HFF-Myc (cell line): Measurements from ENCODE around the gene NUP188.
A peak's percentile ranks its signal among the peaks of the same experiment; 100 is the strongest.

Experiments used
- DNase-seq: peaks from one replicate; pipeline ENCODE4 v3.0.0-alpha.2; 2011; ENCODE audit warnings: low read depth; ENCODE audit errors: extremely low read depth
- H3K4me3 ChIP-seq: replicated peaks from 2 replicates; pipeline ENCODE4 v1.5.1; 2011; ENCODE audit warnings: low read depth, mild to moderate bottlenecking, control low read depth, low read length
- CTCF ChIP-seq: IDR thresholded peaks from 2 replicates; pipeline ENCODE4 v1.5.1; 2012; ENCODE audit warnings: mild to moderate bottlenecking, low read depth, low read length, control low read depth; ENCODE audit errors: missing control alignments

Gene NUP188

DNA sequence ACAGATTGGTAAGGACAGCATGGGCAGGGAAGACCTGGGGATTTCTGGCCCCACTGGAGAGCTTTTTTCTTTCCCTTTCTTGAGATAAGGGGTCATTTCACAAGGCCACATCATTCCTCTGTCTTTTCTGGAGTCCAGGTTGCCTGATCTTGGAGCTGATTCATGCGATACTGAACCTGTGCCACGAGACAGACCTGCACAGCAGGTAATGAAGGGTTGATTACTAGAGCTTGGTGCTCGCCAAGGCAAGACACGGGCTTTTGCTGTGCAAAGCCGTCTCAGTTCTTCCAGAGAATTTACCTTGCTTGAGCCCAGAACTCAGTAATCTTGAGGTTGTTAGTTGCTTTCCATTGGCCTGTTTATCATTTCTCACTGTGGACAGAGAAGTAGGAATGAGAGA, 39.2 kb downstream of the NUP188 start:
- no peak for TF ChIP-seq CTCF
- H3K4me3 ChIP-seq = no peak overlapping the region
- DNase-seq = no peak

DNA sequence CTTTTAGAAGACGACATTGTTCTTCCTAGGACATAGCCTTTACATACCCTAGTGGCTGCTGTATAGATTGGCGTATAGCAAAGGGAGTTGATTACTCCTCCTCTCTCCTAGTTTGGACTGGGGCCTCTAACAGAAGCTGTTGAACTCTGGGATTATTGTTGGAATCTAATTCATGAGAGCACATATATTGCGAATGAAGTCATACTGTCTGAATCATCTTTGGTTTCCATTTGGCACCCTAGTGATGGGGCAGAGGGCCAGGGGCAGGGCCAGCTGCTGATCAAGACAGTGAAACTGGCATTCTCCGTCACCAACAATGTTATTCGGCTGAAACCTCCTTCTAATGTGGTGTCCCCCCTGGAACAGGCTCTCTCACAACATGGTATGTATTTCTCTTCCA, 40.3 kb downstream of the NUP188 start:
- DNase-seq = no peak
- no peak for TF ChIP-seq CTCF
- H3K4me3 ChIP-seq = no peak overlapping the region

DNA sequence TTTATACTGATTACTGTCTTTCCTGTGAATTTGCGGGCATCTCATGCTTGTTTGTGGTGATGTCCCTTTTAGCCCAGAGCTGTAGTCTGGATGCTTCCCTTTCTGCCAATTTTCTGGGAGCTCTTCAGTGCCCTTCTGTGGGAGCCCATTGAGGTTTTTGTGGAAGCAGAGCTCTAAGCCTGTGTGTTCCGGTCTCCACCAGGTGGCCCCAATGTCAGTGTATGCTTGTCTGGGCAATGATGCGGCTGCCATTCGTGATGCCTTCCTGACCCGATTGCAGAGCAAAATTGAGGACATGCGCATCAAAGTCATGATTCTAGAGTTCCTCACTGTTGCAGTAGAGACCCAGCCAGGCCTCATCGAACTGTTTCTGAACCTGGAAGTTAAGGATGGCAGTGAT, 45.5 kb downstream of the NUP188 start:
- no peak overlapping the region for H3K4me3 ChIP-seq
- DNase-seq = no peak
- TF ChIP-seq CTCF = peak; percentile 33

- TF ChIP-seq CTCF = no peak
- DNase-seq = no peak
Measured at GRCh38 chr9:128995791-128996190, 48.3 kb downstream of the NUP188 start.

GRCh38 chr9:128998462-128998861, 51.0 kb downstream of the NUP188 start:
- DNase-seq = no peak
- H3K4me3 ChIP-seq = no peak overlapping the region
- TF ChIP-seq CTCF = no peak

More at GRCh38 chr9:128995791-128996190, 48.3 kb downstream of the NUP188 start:
- H3K4me3 ChIP-seq = no peak overlapping the region

DNA sequence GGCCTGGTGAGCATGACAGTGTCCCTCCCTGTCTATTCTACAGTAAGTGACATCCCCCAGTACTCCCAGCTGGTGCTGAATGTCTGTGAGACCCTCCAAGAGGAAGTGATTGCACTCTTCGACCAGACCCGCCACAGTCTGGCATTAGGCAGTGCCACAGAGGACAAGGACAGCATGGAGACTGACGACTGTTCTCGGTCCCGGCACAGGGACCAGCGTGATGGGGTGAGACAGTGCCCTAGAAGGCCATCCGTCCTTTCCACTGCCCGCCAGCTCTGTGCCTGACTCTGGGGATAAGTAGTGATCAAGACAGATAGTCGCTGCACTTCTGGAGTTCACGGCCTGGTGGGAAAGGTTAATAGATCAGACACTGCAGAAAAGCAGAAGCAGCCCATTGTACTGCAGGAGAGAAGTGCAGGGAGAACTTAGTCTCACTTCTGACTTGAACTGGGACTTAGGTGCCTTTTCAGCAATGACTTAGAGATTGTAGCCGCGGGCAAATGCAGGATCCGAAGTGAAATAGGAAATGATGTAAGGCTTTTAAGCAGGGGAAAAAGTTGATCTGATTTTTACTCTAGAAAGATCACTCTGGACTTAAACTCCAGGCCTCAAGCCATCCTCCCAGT, 52.2 kb downstream of the NUP188 start:
- TF ChIP-seq CTCF = no peak
- no peak for DNase-seq
- H3K4me3 ChIP-seq = no peak overlapping the region
